ENCODE measurements around the gene DNAJC17.

Gene DNAJC17

GRCh38 chr15:40764629-40765103 lies 42.6 kb downstream of the DNAJC17 start:
- DNase-seq = no peak

DNA sequence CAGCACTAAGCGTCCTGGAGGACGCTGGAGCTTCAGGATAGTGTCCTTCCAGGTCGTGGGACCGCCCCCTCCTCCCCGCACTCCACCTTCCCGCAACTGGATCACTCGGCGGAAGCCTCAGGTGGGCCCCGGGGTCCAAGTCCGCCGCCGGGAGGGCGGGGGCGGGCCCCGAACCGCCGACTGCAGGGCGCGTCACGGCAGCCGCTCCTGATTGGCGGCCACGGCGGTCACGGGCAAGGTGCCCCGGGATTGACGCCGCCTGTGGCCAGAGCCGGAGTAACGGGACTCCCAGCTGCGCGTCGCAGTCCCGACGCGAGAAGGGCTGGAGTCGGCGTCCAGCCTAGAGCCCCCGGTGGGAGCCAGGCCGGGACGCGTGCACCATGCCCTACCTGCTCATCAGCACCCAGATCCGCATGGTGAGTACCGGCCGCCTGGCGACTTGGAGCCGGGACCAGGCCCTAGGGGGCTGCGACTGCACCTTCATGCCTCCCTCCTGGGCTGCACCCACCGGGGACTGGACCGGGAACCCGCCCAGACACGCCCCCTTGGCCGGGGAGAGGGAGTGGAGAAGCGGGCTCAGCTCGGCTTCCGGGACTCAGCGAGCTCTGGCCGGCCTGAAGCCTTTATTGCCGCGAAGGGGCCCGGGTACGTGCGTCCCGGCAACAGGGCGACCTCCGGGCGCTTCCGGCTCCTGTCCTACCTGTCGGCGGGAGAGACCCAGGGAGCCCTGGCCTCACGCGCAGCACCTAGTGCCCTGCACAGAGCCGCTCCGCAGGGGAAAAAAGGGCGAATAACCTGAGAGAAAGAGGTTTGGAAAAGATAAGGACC lies 43.3 kb downstream of the DNAJC17 start, which contains the start of gene GCHFR:
TSS of gene GCHFR (plus strand) at position 268 of the 828 bp plus-strand sequence. CDS start at position 381, 113 bp downstream.
- peak; percentile 17 to 62 (median 60) for DNase-seq

GRCh38 chr15:40762919-40763800 lies 44.1 kb downstream of the DNAJC17 start:
- peak; percentile 57 to 91 (median 81) for DNase-seq

DNA sequence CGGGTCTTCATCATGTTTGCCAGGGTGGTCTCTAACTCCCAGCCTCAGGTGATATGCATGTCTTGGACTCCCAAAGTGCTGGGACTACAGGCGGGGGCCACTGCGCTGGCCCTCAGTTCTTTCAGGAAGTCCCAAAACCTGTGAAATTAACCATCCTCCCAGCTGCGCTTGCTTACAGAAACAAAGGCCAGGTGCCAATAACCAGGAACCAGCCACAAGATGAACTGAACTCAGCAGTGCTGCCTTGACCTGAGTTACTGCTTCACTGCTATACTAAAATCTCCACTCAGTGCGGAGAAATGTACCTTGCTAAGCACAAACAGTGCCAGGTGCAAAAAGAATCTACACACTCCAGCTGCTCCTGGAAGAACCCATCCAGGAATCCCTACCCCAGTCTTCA lies 47.3 kb downstream of the DNAJC17 start:
- no peak for DNase-seq

DNA sequence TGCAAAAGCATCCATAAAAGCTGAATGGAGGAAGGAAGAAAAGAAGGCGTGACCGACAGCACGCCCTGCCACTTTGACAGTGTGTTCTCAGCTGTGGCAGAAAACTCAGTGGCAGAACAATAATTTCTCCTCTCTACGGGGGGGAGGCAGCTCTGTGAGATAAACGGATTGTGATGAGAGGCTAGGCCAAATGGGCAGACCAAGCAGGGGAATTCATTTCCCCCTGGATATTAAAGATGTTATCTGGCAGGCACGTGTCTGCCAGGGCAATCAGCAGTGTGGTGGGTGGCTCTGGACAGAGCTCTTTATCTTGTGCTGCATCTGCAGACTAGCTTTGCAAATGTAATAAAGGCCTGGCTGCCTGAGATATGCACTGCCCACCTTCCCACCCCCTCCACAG lies 50.3 kb downstream of the DNAJC17 start:
- peak; percentile 6 to 71 (median 49) for DNase-seq

GRCh38 chr15:40755812-40756208 lies 51.5 kb downstream of the DNAJC17 start:
- peak; percentile 5 to 68 (median 32) for DNase-seq

- DNase-seq = peak; percentile 89 to 93 (median 90)
These were observed 52.1 kb downstream of the DNAJC17 start, which contains the start of gene RMDN3 for GRCh38 chr15:40754883-40755811. Gene RMDN3 (minus strand): TSS chr15:40755254. CDS start chr15:40754783, 471 bp downstream.

DNA sequence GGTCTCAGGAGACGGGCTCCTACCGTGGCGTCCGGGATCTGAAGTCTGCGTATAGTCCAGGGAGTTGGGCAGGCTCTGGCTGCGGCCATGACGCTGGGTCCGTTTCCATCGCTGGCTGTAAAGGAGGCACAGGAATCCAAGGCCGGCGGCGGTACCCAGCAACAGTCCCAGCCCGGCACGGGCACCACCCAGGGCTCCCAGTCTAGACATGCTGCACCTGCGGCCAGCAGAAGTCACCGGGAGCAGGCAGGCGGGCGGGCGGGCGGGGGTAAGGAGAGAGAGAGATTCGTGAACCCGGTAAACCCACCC lies 52.7 kb downstream of the DNAJC17 start:
- DNase-seq = peak in 1 of 3 experiments; percentile 43

- DNase-seq = no peak
These were observed 55.5 kb downstream of the DNAJC17 start for GRCh38 chr15:40751745-40752144.

GRCh38 chr15:40750885-40751284 lies 56.4 kb downstream of the DNAJC17 start:
- no peak for DNase-seq

GRCh38 chr15:40749151-40749630 lies 58.1 kb downstream of the DNAJC17 start:
- DNase-seq = no peak

DNA sequence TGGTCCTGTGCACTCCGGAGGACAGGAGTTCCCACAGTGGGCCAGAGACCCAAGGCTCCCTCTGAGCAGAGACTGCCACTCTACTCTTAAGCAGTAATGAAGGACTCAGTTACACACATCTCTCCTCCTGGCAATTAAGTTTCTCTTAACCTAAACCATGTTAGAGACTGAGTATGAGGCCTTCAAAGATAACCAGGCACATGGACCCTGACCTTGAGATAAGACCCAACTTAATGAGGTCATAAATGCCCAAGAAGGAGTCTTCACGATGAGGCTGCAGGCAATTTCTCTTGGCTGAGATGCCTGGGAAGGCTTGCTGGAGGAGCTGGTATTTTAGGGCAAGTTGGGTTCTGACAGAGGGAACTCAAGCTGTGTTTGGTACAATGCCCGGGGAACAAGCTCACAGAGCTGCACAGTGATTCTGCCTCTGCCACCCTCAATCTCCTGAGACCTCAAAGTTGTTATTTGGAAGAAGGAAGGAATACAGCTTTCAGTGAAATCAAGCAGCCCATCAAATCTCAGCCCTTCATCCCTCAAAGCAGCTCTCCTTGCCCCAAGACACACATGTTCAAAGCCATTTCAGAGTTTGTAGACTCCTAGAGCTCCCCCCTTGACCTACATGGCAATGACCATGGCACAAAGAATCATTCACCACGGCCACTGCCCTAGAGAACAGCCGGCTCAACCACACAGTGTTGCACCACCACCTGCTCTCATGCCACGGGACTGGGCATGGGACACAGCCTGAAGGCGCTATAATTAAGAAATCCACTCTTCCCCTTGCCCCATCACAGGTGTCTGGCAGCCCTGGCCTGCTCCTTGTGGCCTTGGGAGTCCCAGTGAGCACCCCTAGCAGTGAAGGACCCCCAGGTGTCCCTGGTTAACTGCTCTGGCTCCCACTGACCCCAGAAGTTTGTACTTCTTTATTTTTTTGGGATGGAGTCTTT lies 59.3 kb downstream of the DNAJC17 start:
- DNase-seq = no peak

- DNase-seq = peak in 1 of 3 experiments; percentile 15
These were observed 60.3 kb downstream of the DNAJC17 start for GRCh38 chr15:40746916-40747418.

- no peak for DNase-seq
These were observed 62.5 kb downstream of the DNAJC17 start for GRCh38 chr15:40744815-40745152.

- no peak for DNase-seq
These were observed 63.1 kb downstream of the DNAJC17 start for GRCh38 chr15:40743921-40744814.

DNA sequence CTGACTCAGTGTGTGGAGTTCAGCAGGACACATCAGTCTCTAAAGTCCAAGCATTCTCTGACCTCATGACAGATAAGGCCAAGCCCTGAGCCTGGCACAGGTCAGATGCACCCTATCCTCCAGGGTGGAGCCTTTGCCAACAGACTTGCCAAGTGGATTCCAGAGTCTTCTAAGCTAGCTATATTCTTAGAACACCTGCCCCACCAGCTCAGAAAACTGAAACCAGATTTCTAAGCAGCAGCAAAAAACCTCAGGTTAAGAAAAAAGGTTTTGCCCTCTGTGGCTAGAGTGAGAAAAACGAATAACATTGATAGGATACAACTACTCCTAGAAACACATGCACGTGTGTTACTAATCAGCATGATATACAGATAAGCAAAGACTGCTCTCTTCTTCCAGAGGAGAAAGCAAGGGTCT lies 63.8 kb downstream of the DNAJC17 start:
- DNase-seq = no peak

GRCh38 chr15:40739854-40740253 lies 67.4 kb downstream of the DNAJC17 start:
- no peak for DNase-seq

DNA sequence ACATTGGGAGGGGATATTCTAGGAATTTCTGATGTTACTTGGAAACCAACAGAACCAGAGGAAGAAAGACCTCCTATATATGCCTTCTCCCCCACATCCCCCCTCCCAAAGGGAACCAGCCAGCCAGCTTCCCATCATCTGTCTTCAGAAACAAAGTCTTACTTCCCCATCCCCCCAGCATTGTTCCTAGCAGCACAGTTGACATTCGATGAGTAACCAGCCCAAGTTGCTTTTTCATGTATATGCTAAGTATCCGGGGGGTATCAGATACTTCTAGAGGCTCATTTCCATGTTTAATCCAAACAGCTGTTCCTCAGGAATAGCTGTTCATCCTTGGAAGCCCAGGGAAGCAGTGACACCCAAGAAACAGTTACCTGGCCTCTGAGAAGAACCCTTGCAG lies 68.2 kb downstream of the DNAJC17 start:
- DNase-seq = no peak

DNA sequence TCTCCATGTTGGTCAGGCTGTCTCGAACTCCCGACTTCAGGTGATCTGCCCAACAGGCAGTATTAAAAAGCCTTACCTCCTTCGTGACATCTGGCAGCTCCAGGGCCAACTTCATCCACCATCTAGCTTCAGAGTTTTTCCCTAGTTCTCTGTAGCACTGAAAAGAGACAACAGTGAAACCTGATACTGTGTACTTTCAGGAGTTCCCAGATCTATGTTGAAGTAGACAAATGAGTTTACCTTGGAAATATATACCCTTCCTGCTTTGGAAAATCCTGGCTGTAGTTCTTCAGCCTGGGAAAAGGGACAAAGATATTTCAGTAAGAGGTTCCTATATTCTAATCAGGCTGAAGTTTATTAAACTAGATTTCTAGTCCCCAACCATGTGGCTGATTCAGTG lies 70.2 kb downstream of the DNAJC17 start:
- no peak for DNase-seq

- DNase-seq = no peak
These were observed 70.7 kb downstream of the DNAJC17 start for GRCh38 chr15:40736575-40736974.
